Measurements from ENCODE around the gene FAM228B. TPM values are rescaled to one million over a fixed set of nuclear protein-coding genes. Genes with fewer than 3 reads are reported as not detected.
A peak's percentile ranks its signal among the peaks of the same experiment; 100 is the strongest.

FAM228B gene
- total RNA-seq (10 to 100 TPM; 21.6 to 24.2 TPM), total RNA-seq (0.98 to 14.7 (median 5.1) reads per million in 172 experiments)
- 10.7 TPM for polyA plus RNA-seq (2013, experiment 1 of 2)
- 11.8 TPM for polyA plus RNA-seq (2013, experiment 2 of 2)

DNA sequence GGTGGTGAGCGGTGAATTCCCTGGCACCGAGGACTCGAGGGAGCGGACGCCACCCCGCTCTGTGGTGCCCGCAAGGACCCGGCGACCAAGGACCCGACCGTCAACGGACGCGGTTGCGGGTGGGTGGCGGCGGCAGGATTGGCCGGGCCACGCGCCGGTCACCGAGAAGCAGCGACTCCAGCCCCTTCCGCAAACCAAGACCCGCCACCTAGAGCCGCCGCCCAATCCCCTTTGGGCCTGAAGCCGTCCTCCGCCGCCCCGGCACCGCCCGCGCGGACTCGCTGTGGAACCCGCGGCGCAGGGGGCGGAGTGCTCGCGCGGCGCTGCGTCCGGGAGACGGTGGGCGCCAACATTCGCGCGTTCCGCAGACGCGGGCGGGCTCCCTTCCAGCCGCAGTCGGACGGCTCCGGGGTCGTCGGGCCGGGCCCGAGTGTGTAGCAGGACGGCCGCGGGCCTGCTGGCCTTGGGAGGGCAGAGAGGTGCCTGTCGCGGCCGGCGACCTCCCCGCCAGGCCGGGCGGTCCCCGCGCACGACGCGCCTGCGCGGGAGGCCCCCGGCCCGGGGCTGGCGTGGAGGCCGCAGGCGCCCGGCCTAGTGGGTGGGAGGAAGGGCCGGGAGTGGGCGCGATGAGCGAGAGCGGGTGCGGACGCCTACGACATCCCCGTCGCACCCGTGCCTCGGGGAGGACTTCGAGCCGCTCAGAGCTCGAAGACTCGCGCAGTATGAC lies at the start of gene FAM228B, which contains the start of gene PFN4:
TSS of gene FAM228B (plus strand) at position 275 of the 727 bp plus-strand sequence. CDS start 893 bp downstream, outside the sequence.
TSS of gene PFN4 (minus strand) at position 140 of the 727 bp plus-strand sequence. CDS start 799 bp downstream, outside the sequence.
- Mint-ChIP-seq H3K4me1 (ENCODE audit: low read depth) (peaks cover 15% of the 10 kb centered on the region), H3K9me3 (no peaks in the 10 kb centered on the region), H3K4me3 (peak within 1 kb of the TSS; percentile 90), H3K27me3 (no peaks in the 10 kb centered on the region), H3K27ac (peak within 1 kb of the TSS; percentile 62), H3K36me3 (ENCODE audit: low read depth) (no peaks in the 10 kb centered on the region)
- POLR2A ChIA-PET: interaction anchor here (1.4 to 1.7 kb wide), 2 partner anchors 39 to 47 kb away, joined by 4 to 11 read pairs; partner anchors contain the start of genes SF3B6 and TP53I3
- ATAC-seq (ENCODE audit: poor library complexity) (peak; percentile 84), DNase-seq (peak; percentile 18 to 74 (median 48))
- Histone ChIP-seq H3K4me3 (ENCODE audit: low read length) (peak within 1 kb of the TSS; percentile 57), H3K36me3 (ENCODE audit: insufficient read depth, low read length) (no peaks in the 10 kb centered on the region), H3K27ac (ENCODE audit: low read depth in 1 of 2, low read length in 2 of 2) (no peak within 1 kb of the TSS), H3K9me3 (ENCODE audit: control insufficient read depth in 1 of 2, insufficient read depth in 1 of 2, low read length in 2 of 2) (no peaks in the 10 kb centered on the region), H3K27me3 (ENCODE audit: control insufficient read depth in 1 of 2, insufficient read depth in 2 of 2, low read length in 2 of 2) (no peaks in the 10 kb centered on the region), H3K4me1 (ENCODE audit: insufficient read depth, low read length) (peaks cover 14% of the 10 kb centered on the region)
- CTCF ChIA-PET: interaction anchor here (1.1 kb wide), 1 partner anchor 40 kb away, joined by 4 read pairs; no protein-coding TSS in a partner anchor
- intact Hi-C loops (cut with DNase I, micrococcal nuclease): no loop called here
- TF ChIP-seq, protein P1, sequence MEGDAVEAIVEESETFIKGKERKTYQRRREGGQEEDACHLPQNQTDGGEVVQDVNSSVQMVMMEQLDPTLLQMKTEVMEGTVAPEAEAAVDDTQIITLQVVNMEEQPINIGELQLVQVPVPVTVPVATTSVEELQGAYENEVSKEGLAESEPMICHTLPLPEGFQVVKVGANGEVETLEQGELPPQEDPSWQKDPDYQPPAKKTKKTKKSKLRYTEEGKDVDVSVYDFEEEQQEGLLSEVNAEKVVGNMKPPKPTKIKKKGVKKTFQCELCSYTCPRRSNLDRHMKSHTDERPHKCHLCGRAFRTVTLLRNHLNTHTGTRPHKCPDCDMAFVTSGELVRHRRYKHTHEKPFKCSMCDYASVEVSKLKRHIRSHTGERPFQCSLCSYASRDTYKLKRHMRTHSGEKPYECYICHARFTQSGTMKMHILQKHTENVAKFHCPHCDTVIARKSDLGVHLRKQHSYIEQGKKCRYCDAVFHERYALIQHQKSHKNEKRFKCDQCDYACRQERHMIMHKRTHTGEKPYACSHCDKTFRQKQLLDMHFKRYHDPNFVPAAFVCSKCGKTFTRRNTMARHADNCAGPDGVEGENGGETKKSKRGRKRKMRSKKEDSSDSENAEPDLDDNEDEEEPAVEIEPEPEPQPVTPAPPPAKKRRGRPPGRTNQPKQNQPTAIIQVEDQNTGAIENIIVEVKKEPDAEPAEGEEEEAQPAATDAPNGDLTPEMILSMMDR (IDR thresholded peaks at IDR 0.05): no peak

DNA sequence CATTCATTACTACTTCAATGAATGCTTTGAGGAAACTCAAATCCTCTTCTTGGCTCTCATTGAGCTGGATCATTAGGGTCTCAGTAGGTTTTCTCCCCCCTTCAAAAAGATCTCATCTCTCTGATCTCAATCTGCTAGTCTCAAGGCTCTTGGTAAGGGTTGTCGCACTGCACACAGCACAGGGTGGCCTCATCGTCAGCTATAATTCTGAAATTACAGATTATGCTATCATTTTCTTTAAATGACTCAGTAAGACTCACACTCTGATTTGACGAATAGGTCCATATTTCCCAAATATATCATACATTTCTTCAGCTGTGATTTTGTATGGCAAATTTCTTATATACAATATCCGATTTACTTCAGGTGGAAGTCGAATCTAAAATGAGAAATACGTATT lies 49.5 kb upstream of the FAM228B start:
- Mint-ChIP-seq H3K4me3 (peak overlapping the region; percentile 46), H3K36me3 (ENCODE audit: low read depth) (peaks cover 64% of the 10 kb centered on the region), H3K4me1 (ENCODE audit: low read depth) (peaks cover 41% of the 10 kb centered on the region), H3K9me3 (no peaks in the 10 kb centered on the region), H3K27ac (peak overlapping the region; percentile 45), H3K27me3 (no peaks in the 10 kb centered on the region)
- intact Hi-C loops (cut with DNase I, micrococcal nuclease): loop anchor here in 1 of 2 experiments (10.0 kb wide), 2 partner anchors 421 to 1961 kb away; partner anchors contain the start of genes NCOA1 and RAB10
- DNase-seq (no peak), ATAC-seq (ENCODE audit: poor library complexity) (no peak)
- CTCF ChIA-PET: interaction anchor here (1.4 to 1.6 kb wide), 3 partner anchors 11 to 249 kb away, joined by 3 to 11 read pairs (median 9); partner anchors contain the start of genes ATAD2B and TP53I3
- Histone ChIP-seq H3K4me3 (ENCODE audit: low read length) (no peak overlapping the region), H3K27ac (ENCODE audit: low read depth in 1 of 2, low read length in 2 of 2) (no peak overlapping the region), H3K4me1 (ENCODE audit: insufficient read depth, low read length) (peaks cover 27% of the 10 kb centered on the region), H3K27me3 (ENCODE audit: control insufficient read depth in 1 of 2, insufficient read depth in 2 of 2, low read length in 2 of 2) (no peaks in the 10 kb centered on the region), H3K9me3 (ENCODE audit: control insufficient read depth in 1 of 2, insufficient read depth in 1 of 2, low read length in 2 of 2) (no peaks in the 10 kb centered on the region), H3K36me3 (ENCODE audit: insufficient read depth, low read length) (peaks cover 37% of the 10 kb centered on the region)
- POLR2A ChIA-PET: interaction anchor here (0.8 to 1.0 kb wide), 2 partner anchors 27 to 147 kb away, joined by 3 to 6 read pairs; partner anchors contain the start of genes ATAD2B and WDCP
- TF ChIP-seq, protein P1 (IDR thresholded peaks at IDR 0.05): no peak

DNA sequence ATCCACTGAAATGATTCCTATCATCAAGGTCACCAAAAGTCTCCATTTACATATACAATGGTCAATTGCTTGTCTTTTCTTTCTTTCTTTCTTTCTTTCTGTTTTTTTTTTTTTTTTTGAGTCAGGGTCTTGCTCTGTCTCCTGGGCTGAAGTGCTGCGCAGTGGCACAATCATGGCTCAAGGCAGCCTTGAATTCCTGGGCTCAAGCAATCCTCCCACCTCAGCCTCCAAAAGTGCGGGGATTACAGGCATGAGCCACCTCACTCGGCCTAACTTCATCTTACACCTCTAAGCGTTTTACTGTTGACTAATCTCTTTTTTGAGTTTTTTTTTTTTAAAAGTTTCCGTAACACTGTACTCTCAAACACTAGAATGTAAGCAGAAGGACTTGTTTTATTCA lies 48.0 kb upstream of the FAM228B start:
- H3K4me1 ChIP-seq (ENCODE audit: insufficient read depth, low read length): peaks cover 27% of the 10 kb centered on the region
- H3K9me3 ChIP-seq (ENCODE audit: control insufficient read depth in 1 of 2, insufficient read depth in 1 of 2, low read length in 2 of 2): no peaks in the 10 kb centered on the region
- POLR2A ChIA-PET: interaction anchor here (0.6 to 2.8 kb wide), 2 partner anchors 28 to 149 kb away, joined by 3 to 132 read pairs; partner anchors contain the start of genes ATAD2B and WDCP
- H3K4me1 Mint-ChIP-seq (ENCODE audit: low read depth): peaks cover 41% of the 10 kb centered on the region
- peak overlapping the region; percentile 97 for H3K4me3 Mint-ChIP-seq
- H3K27ac ChIP-seq (ENCODE audit: low read depth in 1 of 2, low read length in 2 of 2): peak overlapping the region; percentile 86 to 95
- DNase-seq: peak in 1 of 14 experiments; percentile 12
- H3K9me3 Mint-ChIP-seq: no peaks in the 10 kb centered on the region
- intact Hi-C loops (cut with DNase I, micrococcal nuclease): loop anchor here in 1 of 2 experiments (5.0 to 10.0 kb wide), 4 partner anchors 287 to 1960 kb away; partner anchors contain the start of genes CENPO, ITSN2, NCOA1 and PTRHD1
- CTCF ChIA-PET: interaction anchor here (1.3 to 2.2 kb wide), 2 partner anchors 9 to 29 kb away, joined by 3 to 10 read pairs; partner anchors contain the start of gene TP53I3
- H3K27me3 Mint-ChIP-seq: no peaks in the 10 kb centered on the region
- TF ChIP-seq, protein P1 (IDR thresholded peaks at IDR 0.05): no peak
- no peak for ATAC-seq (ENCODE audit: poor library complexity)
- H3K36me3 Mint-ChIP-seq (ENCODE audit: low read depth): peaks cover 50% of the 10 kb centered on the region
- H3K4me3 ChIP-seq (ENCODE audit: low read length): peak overlapping the region; percentile 93
- H3K27me3 ChIP-seq (ENCODE audit: control insufficient read depth in 1 of 2, insufficient read depth in 2 of 2, low read length in 2 of 2): no peaks in the 10 kb centered on the region
- peak overlapping the region; percentile 98 for H3K27ac Mint-ChIP-seq
- H3K36me3 ChIP-seq (ENCODE audit: insufficient read depth, low read length): peaks cover 26% of the 10 kb centered on the region
